Glutamatergic neuron (in vitro differentiated cells): ENCODE results near the gene ALKBH1. TPM values are rescaled to one million over a fixed set of nuclear protein-coding genes. Genes with fewer than 3 reads are reported as not detected.
"Not testable (repeated sequence)": the region's sequence is repeated elsewhere in the genome, so short reads cannot be mapped to it uniquely, and the experiment has no call there.

Source experiments
- DNase-seq: peaks from one replicate; pipeline ENCODE4 v3.0.0; 2022
- H3K27ac Mint-ChIP-seq: one replicate; pipeline ENCODE4 v1.8.0; 2020; ENCODE audit warnings: mild to moderate bottlenecking, mixed read lengths, inconsistent platforms; ENCODE audit not compliant: unreplicated experiment
- H3K27me3 Mint-ChIP-seq: one replicate; pipeline ENCODE4 v1.8.0; 2020; ENCODE audit warnings: mild to moderate bottlenecking, moderate library complexity, mixed read lengths, inconsistent platforms; ENCODE audit not compliant: unreplicated experiment
- H3K36me3 Mint-ChIP-seq: one replicate; pipeline ENCODE4 v1.8.0; 2020; ENCODE audit warnings: mild to moderate bottlenecking, mixed read lengths, inconsistent platforms; ENCODE audit not compliant: unreplicated experiment
- H3K4me1 Mint-ChIP-seq: one replicate; pipeline ENCODE4 v1.8.0; 2020; ENCODE audit warnings: mild to moderate bottlenecking, low read depth, mixed read lengths, inconsistent platforms; ENCODE audit not compliant: unreplicated experiment
- H3K4me3 Mint-ChIP-seq: one replicate; pipeline ENCODE4 v1.8.0; 2020; ENCODE audit warnings: mild to moderate bottlenecking, mixed read lengths, inconsistent platforms; ENCODE audit not compliant: unreplicated experiment
- H3K9me3 Mint-ChIP-seq: one replicate; pipeline ENCODE4 v1.8.0; 2020; ENCODE audit warnings: mild to moderate bottlenecking, moderate library complexity, mixed read lengths, inconsistent platforms; ENCODE audit not compliant: unreplicated experiment
- total RNA-seq: library from RNA; stranded (reverse); fragmentation: NEBNext Ultra II Directional; extraction: Animal tissue kit (Norgen Biotek cat#: 25700); gene quantifications from one replicate; pipeline ENCODE4 v1.2.1, GENCODE V29; 2021; ENCODE audit not compliant: unreplicated experiment
- TF ChIP-seq, protein P1 (sequence below): fragments of 200-600 bp; sonication (generic); IDR thresholded peaks from one replicate; pipeline ENCODE4 v1.5.0; 2021; ENCODE audit not compliant: partially characterized antibody, unreplicated experiment

Gene ALKBH1
- total RNA-seq, 1 donor from 2014 or later = 16.0 TPM

DNA sequence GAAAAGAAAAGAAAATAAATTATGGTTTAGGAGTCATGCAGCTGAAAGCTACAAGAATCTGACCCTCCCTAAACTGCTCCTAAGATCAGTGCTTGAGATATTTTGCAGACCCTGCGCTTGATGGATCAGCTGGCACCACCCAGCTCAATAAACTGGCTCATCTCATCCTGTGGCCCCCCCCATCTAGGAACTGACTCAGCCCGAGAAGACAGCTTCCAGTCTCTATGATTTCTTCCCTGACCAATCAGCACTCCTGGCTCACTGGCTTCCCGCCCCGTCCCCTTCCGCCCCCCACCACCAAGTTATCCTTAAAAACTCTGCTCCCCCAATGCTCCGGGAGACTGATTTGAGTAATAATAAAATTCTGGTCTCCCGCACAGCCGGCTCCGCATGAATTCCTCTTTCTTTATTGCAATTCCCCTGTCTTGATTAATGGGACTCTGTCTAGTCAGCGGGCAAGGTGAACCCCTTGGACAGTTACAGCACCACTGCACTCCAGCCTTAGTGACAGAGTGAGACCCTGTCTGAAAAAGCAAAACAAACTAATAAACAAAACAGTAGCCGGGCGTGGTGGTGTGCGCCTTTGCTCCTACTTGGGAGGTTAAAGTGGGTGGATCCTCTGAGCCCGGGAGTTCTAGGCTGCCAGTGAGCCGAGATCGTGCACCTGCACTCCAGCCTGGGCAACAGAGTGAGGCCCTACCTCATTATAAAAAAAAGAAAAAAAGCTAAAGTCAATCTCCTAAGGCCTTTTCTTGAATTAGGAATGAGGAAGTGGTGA is 66.9 kb downstream of the ALKBH1 start:
- TF ChIP-seq, protein P1, sequence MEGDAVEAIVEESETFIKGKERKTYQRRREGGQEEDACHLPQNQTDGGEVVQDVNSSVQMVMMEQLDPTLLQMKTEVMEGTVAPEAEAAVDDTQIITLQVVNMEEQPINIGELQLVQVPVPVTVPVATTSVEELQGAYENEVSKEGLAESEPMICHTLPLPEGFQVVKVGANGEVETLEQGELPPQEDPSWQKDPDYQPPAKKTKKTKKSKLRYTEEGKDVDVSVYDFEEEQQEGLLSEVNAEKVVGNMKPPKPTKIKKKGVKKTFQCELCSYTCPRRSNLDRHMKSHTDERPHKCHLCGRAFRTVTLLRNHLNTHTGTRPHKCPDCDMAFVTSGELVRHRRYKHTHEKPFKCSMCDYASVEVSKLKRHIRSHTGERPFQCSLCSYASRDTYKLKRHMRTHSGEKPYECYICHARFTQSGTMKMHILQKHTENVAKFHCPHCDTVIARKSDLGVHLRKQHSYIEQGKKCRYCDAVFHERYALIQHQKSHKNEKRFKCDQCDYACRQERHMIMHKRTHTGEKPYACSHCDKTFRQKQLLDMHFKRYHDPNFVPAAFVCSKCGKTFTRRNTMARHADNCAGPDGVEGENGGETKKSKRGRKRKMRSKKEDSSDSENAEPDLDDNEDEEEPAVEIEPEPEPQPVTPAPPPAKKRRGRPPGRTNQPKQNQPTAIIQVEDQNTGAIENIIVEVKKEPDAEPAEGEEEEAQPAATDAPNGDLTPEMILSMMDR = no peak
- H3K4me1 Mint-ChIP-seq = no peaks in the 10 kb centered on the region
- no peak overlapping the region for H3K27ac Mint-ChIP-seq
- no peak for DNase-seq
- H3K27me3 Mint-ChIP-seq = no peaks in the 10 kb centered on the region
- peaks cover 8% of the 10 kb centered on the region for H3K9me3 Mint-ChIP-seq
- H3K4me3 Mint-ChIP-seq = no peak overlapping the region
- no peaks in the 10 kb centered on the region for H3K36me3 Mint-ChIP-seq

DNA sequence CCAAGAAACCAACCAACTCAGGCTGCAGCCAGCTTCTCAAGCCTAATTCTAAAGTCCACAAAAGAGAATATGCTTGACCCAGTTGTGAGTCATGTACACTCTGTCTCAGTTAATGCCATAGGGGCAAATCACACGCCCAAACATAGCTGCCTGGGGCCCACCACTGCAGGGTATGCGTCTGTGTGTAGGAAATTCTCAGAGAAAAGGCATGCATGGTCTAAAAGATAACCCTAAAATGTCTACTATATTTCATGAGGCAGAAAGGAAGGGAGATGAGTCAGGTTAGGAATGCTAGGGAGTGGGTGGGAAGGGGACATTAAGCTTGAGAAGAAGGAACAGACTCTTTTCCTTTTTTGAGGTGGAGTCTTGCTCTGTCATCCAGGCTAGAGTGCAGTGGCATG is 69.1 kb downstream of the ALKBH1 start:
- no peak overlapping the region for H3K27ac Mint-ChIP-seq
- no peak overlapping the region for H3K4me3 Mint-ChIP-seq
- no peaks in the 10 kb centered on the region for H3K36me3 Mint-ChIP-seq
- H3K9me3 Mint-ChIP-seq = peaks cover 11% of the 10 kb centered on the region
- TF ChIP-seq, protein P1 = no peak
- DNase-seq = no peak
- no peaks in the 10 kb centered on the region for H3K27me3 Mint-ChIP-seq
- H3K4me1 Mint-ChIP-seq = no peaks in the 10 kb centered on the region

DNA sequence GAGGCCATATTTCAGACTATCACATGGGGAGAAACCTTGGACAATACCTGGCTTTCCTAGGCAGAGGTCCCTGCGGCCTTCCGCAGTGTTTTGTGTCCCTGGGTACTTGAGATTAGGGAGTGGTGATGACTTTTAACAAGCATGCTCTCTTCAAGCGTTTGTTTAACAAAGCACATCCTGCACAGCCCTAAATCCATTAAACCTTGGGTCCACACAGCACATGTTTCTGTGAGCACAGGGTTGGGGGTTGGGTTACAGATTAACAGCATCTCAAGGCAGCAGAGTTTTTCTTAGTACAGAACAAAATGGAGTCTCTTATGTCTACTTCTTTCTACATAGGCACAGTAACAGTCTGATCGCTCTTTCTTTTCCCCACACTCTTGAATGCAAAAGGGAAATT is 72.0 kb downstream of the ALKBH1 start:
- DNase-seq, H3K4me1 Mint-ChIP-seq, H3K36me3 Mint-ChIP-seq, H3K27me3 Mint-ChIP-seq, H3K27ac Mint-ChIP-seq, H3K9me3 Mint-ChIP-seq, H3K4me3 Mint-ChIP-seq: not testable (repeated sequence)

DNA sequence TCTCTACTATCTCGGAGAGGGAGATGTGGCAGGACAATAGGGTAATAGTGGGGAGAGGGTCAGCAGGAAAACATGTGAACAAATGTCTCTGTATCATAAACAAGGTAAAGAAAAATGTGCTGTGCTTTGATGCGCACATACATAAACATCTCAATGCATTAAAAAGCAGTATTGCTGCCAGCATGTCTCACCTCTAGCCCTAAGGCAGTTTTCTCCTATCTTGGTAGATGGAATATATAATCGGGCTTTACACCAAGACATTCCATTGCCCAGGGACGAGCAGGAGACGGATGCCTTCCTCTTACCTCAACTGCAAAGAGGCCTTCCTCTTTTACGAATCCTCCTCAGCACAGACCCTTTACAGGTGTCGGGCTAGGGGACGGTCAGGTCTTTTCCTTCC is 72.4 kb downstream of the ALKBH1 start:
- H3K4me3 Mint-ChIP-seq, H3K9me3 Mint-ChIP-seq, H3K36me3 Mint-ChIP-seq, H3K4me1 Mint-ChIP-seq, DNase-seq, H3K27ac Mint-ChIP-seq, H3K27me3 Mint-ChIP-seq: not testable (repeated sequence)

DNA sequence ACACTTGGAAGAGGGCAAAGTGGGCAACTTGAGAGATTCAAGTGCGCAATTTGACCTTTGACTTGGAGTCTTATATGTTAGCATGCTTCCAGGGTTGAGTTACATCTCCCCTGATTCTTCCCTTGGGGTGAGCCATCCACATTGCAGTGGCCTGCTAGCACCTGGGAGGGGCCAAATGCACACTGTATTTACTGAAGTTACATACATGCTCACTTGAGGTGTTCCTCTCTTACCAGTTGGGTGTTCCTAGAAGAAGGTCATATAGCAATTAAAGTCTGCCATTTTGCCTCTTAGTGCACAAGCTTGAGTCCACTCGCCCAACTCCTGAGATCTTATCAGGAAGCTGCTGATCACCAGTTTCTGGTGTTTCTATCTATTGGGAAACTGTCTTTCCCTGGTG is 77.7 kb downstream of the ALKBH1 start:
- Mint-ChIP-seq H3K36me3 (no peaks in the 10 kb centered on the region), H3K9me3 (peaks cover 2% of the 10 kb centered on the region), H3K27me3 (no peaks in the 10 kb centered on the region), H3K4me3 (no peak overlapping the region), H3K4me1 (no peaks in the 10 kb centered on the region), H3K27ac (no peak overlapping the region)
- TF ChIP-seq, protein P1 = no peak
- no peak for DNase-seq

DNA sequence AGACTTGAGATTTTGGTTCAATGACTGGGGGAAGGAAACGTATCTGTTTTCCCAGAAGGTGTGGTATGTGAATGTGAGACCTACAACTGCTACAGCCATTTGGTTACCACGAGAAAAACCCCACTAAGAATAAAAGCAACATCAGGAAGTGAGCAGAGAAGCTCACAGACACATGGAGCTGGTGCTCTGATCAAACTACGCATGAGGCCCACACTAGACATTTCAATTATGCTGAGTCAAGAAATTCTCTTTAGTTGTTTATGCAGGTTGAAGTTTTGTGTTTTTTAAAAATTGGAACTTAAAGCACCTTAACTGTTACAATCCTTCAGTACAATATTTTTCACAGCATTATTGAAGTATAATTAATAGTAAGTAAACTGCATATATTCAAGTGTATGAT is 82.5 kb downstream of the ALKBH1 start:
- no peak for DNase-seq
- no peaks in the 10 kb centered on the region for H3K27me3 Mint-ChIP-seq
- no peaks in the 10 kb centered on the region for H3K36me3 Mint-ChIP-seq
- no peaks in the 10 kb centered on the region for H3K9me3 Mint-ChIP-seq
- no peak overlapping the region for H3K27ac Mint-ChIP-seq
- TF ChIP-seq, protein P1 = no peak
- no peak overlapping the region for H3K4me3 Mint-ChIP-seq
- no peaks in the 10 kb centered on the region for H3K4me1 Mint-ChIP-seq
